MG63 (cell line): ENCODE measurements around the gene TRIM66. TPM values are rescaled to one million over a fixed set of nuclear protein-coding genes. Genes with fewer than 3 reads are reported as not detected.

ENCODE experiments used
- DNase-seq: peaks from one replicate; pipeline ENCODE4 v3.0.0-alpha.2; 2020
- H3K27me3 ChIP-seq: fragments of 250-450 bp; sonication (Bioruptor Pico); 2 replicates; pipeline ENCODE4 v1.5.1; 2020; ENCODE audit warnings: mild to moderate bottlenecking, moderate library complexity
- H3K36me3 ChIP-seq: fragments of 250-450 bp; sonication (Bioruptor Pico); 2 replicates; pipeline ENCODE4 v1.5.1; 2020; ENCODE audit warnings: mild to moderate bottlenecking, moderate library complexity
- H3K4me3 ChIP-seq: fragments of 250-450 bp; sonication (Bioruptor Pico); 2 replicates; pipeline ENCODE4 v1.5.1; 2020; ENCODE audit warnings: mild to moderate bottlenecking, moderate library complexity
- H3K9me3 ChIP-seq: fragments of 250-450 bp; sonication (Bioruptor Pico); 2 replicates; pipeline ENCODE4 v1.5.1; 2020; ENCODE audit warnings: mild to moderate bottlenecking, moderate library complexity
- total RNA-seq: library from RNA; depleted of rRNA; stranded (reverse); fragments of >200 nt; shearing (Covaris generic); gene quantifications from 2 replicates; pipeline ENCODE4 v1.2.3, GENCODE V29; 2014; ENCODE audit warnings: low replicate concordance

The TRIM66 gene
- total RNA-seq, 1 experiment from 2014 or later = 1.4 TPM

- H3K27me3 ChIP-seq = no peaks in the 10 kb centered on the region
- DNase-seq = no peak
- H3K36me3 ChIP-seq = peaks cover 30% of the 10 kb centered on the region
- H3K9me3 ChIP-seq = no peaks in the 10 kb centered on the region
- H3K4me3 ChIP-seq = no peak overlapping the region
Observed at GRCh38 chr11:8650401-8650990, 32.0 kb downstream of the TRIM66 start.

- Histone ChIP-seq H3K9me3 (no peaks in the 10 kb centered on the region), H3K36me3 (peaks cover 35% of the 10 kb centered on the region), H3K4me3 (no peak overlapping the region), H3K27me3 (no peaks in the 10 kb centered on the region)
- peak; percentile 31 for DNase-seq
Observed at GRCh38 chr11:8649361-8649760, 33.1 kb downstream of the TRIM66 start.

GRCh38 chr11:8646873-8647272, 35.6 kb downstream of the TRIM66 start:
- DNase-seq = no peak
- H3K9me3 ChIP-seq = no peaks in the 10 kb centered on the region
- no peak overlapping the region for H3K4me3 ChIP-seq
- H3K27me3 ChIP-seq = no peaks in the 10 kb centered on the region
- H3K36me3 ChIP-seq = peaks cover 35% of the 10 kb centered on the region

- DNase-seq = no peak
- no peaks in the 10 kb centered on the region for H3K27me3 ChIP-seq
- no peaks in the 10 kb centered on the region for H3K9me3 ChIP-seq
- peaks cover 42% of the 10 kb centered on the region for H3K36me3 ChIP-seq
- no peak overlapping the region for H3K4me3 ChIP-seq
Observed at GRCh38 chr11:8642196-8642841, 40.1 kb downstream of the TRIM66 start.

GRCh38 chr11:8641332-8641731, 41.1 kb downstream of the TRIM66 start:
- Histone ChIP-seq H3K4me3 (no peak overlapping the region), H3K36me3 (peaks cover 48% of the 10 kb centered on the region), H3K27me3 (no peaks in the 10 kb centered on the region), H3K9me3 (no peaks in the 10 kb centered on the region)
- no peak for DNase-seq

- peaks cover 51% of the 10 kb centered on the region for H3K36me3 ChIP-seq
- no peaks in the 10 kb centered on the region for H3K27me3 ChIP-seq
- H3K4me3 ChIP-seq = no peak overlapping the region
- no peaks in the 10 kb centered on the region for H3K9me3 ChIP-seq
- no peak for DNase-seq
Observed at GRCh38 chr11:8640267-8640906, 42.1 kb downstream of the TRIM66 start.

- no peak for DNase-seq
- no peaks in the 10 kb centered on the region for H3K27me3 ChIP-seq
- H3K9me3 ChIP-seq = no peaks in the 10 kb centered on the region
- H3K4me3 ChIP-seq = no peak overlapping the region
- peaks cover 47% of the 10 kb centered on the region for H3K36me3 ChIP-seq
Observed at GRCh38 chr11:8639655-8640054, 42.8 kb downstream of the TRIM66 start.

- H3K4me3 ChIP-seq = no peak overlapping the region
- H3K9me3 ChIP-seq = no peaks in the 10 kb centered on the region
- H3K27me3 ChIP-seq = no peaks in the 10 kb centered on the region
- DNase-seq = no peak
- H3K36me3 ChIP-seq = peaks cover 40% of the 10 kb centered on the region
Observed at GRCh38 chr11:8638300-8638699, 44.2 kb downstream of the TRIM66 start.

- no peaks in the 10 kb centered on the region for H3K9me3 ChIP-seq
- H3K27me3 ChIP-seq = no peaks in the 10 kb centered on the region
- DNase-seq = no peak
- H3K4me3 ChIP-seq = no peak overlapping the region
- peaks cover 40% of the 10 kb centered on the region for H3K36me3 ChIP-seq
Observed at GRCh38 chr11:8636127-8636526, 46.3 kb downstream of the TRIM66 start.

GRCh38 chr11:8634498-8634897, 48.0 kb downstream of the TRIM66 start:
- Histone ChIP-seq H3K9me3 (no peaks in the 10 kb centered on the region), H3K4me3 (no peak overlapping the region), H3K27me3 (no peaks in the 10 kb centered on the region), H3K36me3 (peaks cover 35% of the 10 kb centered on the region)
- no peak for DNase-seq

- Histone ChIP-seq H3K27me3 (no peaks in the 10 kb centered on the region), H3K9me3 (no peaks in the 10 kb centered on the region), H3K36me3 (peaks cover 14% of the 10 kb centered on the region), H3K4me3 (no peak overlapping the region)
- no peak for DNase-seq
Observed at GRCh38 chr11:8631395-8632118, 50.9 kb downstream of the TRIM66 start.

GRCh38 chr11:8624698-8625097, 57.8 kb downstream of the TRIM66 start:
- H3K27me3 ChIP-seq = no peaks in the 10 kb centered on the region
- no peak overlapping the region for H3K4me3 ChIP-seq
- no peak for DNase-seq
- H3K9me3 ChIP-seq = no peaks in the 10 kb centered on the region
- peaks cover 10% of the 10 kb centered on the region for H3K36me3 ChIP-seq

- H3K4me3 ChIP-seq = no peak overlapping the region
- H3K27me3 ChIP-seq = no peaks in the 10 kb centered on the region
- peaks cover 10% of the 10 kb centered on the region for H3K36me3 ChIP-seq
- no peak for DNase-seq
- no peaks in the 10 kb centered on the region for H3K9me3 ChIP-seq
Observed at GRCh38 chr11:8621147-8621546, 61.3 kb downstream of the TRIM66 start.

- H3K4me3 ChIP-seq = no peak overlapping the region
- H3K9me3 ChIP-seq = no peaks in the 10 kb centered on the region
- no peak for DNase-seq
- no peaks in the 10 kb centered on the region for H3K27me3 ChIP-seq
- no peaks in the 10 kb centered on the region; the same call in 1 of the 2 replicates for H3K36me3 ChIP-seq
Observed at GRCh38 chr11:8617063-8617462, 65.4 kb downstream of the TRIM66 start.

GRCh38 chr11:8615291-8616032, 67.0 kb downstream of the TRIM66 start:
- H3K36me3 ChIP-seq = no peaks in the 10 kb centered on the region; the same call in 1 of the 2 replicates
- H3K27me3 ChIP-seq = no peaks in the 10 kb centered on the region
- no peak overlapping the region for H3K4me3 ChIP-seq
- no peaks in the 10 kb centered on the region for H3K9me3 ChIP-seq
- no peak for DNase-seq

- Histone ChIP-seq H3K9me3 (no peaks in the 10 kb centered on the region), H3K27me3 (no peaks in the 10 kb centered on the region), H3K4me3 (no peak overlapping the region), H3K36me3 (no peaks in the 10 kb centered on the region)
- DNase-seq = no peak
Observed at GRCh38 chr11:8614497-8614896, 68.0 kb downstream of the TRIM66 start.

- H3K9me3 ChIP-seq = no peaks in the 10 kb centered on the region
- no peaks in the 10 kb centered on the region for H3K36me3 ChIP-seq
- DNase-seq = no peak
- H3K27me3 ChIP-seq = no peaks in the 10 kb centered on the region
- H3K4me3 ChIP-seq = no peak overlapping the region
Observed at GRCh38 chr11:8613036-8613435, 69.4 kb downstream of the TRIM66 start.
